GM18511 (cell line): ENCODE measurements around the gene FHL2.

Source experiments
- ATAC-seq: cut with Tn5 transposase; IDR thresholded peaks from one replicate; pipeline ENCODE4 v1.9.1; 2021; ENCODE audit warnings: mild to moderate bottlenecking, moderate library complexity; ENCODE audit not compliant: unreplicated experiment

The FHL2 gene

GRCh38 chr2:105321875-105322646, 76.8 kb downstream of the FHL2 start:
- ATAC-seq, result no peak

DNA sequence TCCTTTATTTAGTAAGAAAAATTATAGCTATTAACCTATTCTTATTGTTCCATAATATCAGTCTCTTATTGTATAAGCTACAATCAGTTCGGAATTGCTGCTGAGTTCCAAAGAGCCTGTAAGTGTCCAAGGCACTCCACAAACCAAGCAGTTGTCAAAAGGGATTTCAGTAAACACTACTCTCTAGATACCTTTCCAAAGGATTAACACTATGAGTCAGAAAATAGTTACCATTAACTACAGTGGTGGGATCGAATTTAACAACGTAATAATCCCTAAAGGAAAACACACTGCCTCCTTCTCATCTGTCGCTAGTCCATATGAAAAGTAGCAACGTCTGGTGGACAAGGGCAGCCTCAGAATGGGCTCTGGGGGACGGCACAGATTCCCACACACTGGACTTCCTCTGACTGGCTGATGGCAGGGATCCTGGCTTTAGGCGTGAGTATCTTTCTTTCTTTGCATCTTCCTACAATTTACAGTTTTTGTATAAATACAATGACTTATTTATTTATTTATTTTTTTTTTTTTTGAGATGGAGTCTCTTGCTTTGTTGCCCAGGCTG, 78.1 kb downstream of the FHL2 start:
- ATAC-seq, result no peak

DNA sequence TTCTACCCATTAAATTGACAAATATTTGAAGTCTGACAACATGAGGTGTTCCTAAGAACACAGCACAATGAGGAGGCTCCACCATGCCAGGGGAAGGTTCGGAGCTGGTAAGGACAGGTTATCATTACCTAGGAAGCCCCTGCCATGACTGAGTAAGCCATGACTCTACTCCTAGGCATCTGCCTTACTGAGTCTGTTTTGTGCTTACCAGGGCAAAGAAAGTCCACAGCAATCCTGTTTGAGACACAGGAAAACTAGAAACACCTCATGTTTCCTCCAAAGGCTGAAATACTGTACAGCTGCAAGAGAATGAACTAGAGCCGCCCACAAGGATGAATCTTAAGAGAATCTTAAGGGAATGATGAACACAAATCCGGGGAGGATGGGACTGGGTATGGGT, 80.9 kb downstream of the FHL2 start:
- no peak for ATAC-seq

GRCh38 chr2:105315314-105315713, 83.5 kb downstream of the FHL2 start:
- peak; percentile 59 for ATAC-seq

GRCh38 chr2:105313877-105314276, 85.0 kb downstream of the FHL2 start:
- peak; percentile 54 for ATAC-seq
